ENCODE data around the gene PHLDB3.

DNA sequence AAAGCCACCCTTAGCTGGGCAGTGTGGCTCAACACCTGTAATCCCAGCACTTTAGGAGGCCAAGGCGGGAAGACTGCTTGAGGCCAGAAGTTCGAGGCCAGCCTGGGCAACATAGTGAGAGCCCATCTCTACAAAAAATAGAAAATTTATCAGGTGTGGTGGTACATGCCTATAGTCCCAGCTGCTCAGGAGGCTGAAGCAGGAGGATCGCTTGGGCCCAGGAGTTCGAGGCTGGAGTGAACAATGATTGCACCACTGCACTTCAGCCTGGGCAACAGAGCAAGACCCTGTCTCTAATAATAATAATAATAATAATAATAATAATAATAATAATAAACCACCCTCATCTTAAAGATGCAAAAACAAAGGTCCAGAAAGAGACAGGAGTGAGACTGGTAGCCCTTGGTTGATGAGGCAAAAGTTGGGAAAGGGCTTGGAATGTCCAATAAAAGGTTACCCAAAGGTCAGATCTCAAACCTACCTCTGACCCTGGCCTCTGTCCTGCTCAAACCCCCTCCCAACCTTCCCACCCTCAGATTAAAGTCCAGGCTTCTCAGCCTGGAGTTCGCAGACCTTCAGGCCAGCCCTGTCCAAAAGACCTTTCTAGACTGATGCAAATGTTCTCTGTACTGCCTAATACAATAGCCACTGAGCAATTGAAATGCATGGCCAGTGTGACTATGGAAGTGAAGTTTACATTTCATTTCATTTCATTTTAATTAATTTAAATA is 37.5 kb upstream of the PHLDB3 start:
- TF ChIP-seq NONO (IDR thresholded peaks at IDR 0.05) (no peak), NONO (CRISPR knock-in tag; conservative IDR thresholded peaks at IDR 0.05) (no peak), TAF1 (CRISPR knock-in tag; IDR thresholded peaks at IDR 0.05) (no peak), JUN (CRISPR knock-in tag; IDR thresholded peaks at IDR 0.05) (no peak), ZSCAN25 (CRISPR knock-in tag; IDR thresholded peaks at IDR 0.05) (no peak), TCF7L2 (IDR thresholded peaks at IDR 0.05; ENCODE audit: low read depth, low read length) (no peak)
- TF ChIP-seq, protein P1, sequence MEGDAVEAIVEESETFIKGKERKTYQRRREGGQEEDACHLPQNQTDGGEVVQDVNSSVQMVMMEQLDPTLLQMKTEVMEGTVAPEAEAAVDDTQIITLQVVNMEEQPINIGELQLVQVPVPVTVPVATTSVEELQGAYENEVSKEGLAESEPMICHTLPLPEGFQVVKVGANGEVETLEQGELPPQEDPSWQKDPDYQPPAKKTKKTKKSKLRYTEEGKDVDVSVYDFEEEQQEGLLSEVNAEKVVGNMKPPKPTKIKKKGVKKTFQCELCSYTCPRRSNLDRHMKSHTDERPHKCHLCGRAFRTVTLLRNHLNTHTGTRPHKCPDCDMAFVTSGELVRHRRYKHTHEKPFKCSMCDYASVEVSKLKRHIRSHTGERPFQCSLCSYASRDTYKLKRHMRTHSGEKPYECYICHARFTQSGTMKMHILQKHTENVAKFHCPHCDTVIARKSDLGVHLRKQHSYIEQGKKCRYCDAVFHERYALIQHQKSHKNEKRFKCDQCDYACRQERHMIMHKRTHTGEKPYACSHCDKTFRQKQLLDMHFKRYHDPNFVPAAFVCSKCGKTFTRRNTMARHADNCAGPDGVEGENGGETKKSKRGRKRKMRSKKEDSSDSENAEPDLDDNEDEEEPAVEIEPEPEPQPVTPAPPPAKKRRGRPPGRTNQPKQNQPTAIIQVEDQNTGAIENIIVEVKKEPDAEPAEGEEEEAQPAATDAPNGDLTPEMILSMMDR (CRISPR knock-in tag; IDR thresholded peaks at IDR 0.05): no peak
- TF ChIP-seq, protein P2, sequence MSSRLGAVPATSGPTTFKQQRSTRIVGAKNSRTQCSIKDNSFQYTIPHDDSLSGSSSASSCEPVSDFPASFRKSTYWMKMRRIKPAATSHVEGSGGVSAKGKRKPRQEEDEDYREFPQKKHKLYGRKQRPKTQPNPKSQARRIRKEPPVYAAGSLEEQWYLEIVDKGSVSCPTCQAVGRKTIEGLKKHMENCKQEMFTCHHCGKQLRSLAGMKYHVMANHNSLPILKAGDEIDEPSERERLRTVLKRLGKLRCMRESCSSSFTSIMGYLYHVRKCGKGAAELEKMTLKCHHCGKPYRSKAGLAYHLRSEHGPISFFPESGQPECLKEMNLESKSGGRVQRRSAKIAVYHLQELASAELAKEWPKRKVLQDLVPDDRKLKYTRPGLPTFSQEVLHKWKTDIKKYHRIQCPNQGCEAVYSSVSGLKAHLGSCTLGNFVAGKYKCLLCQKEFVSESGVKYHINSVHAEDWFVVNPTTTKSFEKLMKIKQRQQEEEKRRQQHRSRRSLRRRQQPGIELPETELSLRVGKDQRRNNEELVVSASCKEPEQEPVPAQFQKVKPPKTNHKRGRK (CRISPR knock-in tag; IDR thresholded peaks at IDR 0.05): no peak
- TF ChIP-seq, protein P3, sequence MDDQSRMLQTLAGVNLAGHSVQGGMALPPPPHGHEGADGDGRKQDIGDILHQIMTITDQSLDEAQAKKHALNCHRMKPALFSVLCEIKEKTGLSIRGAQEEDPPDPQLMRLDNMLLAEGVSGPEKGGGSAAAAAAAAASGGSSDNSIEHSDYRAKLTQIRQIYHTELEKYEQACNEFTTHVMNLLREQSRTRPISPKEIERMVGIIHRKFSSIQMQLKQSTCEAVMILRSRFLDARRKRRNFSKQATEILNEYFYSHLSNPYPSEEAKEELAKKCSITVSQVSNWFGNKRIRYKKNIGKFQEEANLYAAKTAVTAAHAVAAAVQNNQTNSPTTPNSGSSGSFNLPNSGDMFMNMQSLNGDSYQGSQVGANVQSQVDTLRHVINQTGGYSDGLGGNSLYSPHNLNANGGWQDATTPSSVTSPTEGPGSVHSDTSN (CRISPR knock-in tag; IDR thresholded peaks at IDR 0.05; ENCODE audit: borderline replicate concordance): no peak
